IPS-NIHi7 (cell line): ENCODE measurements around the gene JAML.
A peak's percentile ranks its signal among the peaks of the same experiment; 100 is the strongest.
"Not testable (repeated sequence)": the region's sequence is repeated elsewhere in the genome, so short reads cannot be mapped to it uniquely, and the experiment has no call there.

ENCODE experiments used
- DNase-seq: peaks from one replicate; pipeline ENCODE4 v3.0.0; 2012; ENCODE audit warnings: mixed read lengths; ENCODE audit errors: extremely low spot score

JAML gene

GRCh38 chr11:118193910-118194566 lies 30.8 kb downstream of the JAML start:
- no peak for DNase-seq

GRCh38 chr11:118192817-118193216 lies 32.0 kb downstream of the JAML start:
- DNase-seq = not testable (repeated sequence)

- not testable (repeated sequence) for DNase-seq
Measured at GRCh38 chr11:118190942-118191506, 33.8 kb downstream of the JAML start.

DNA sequence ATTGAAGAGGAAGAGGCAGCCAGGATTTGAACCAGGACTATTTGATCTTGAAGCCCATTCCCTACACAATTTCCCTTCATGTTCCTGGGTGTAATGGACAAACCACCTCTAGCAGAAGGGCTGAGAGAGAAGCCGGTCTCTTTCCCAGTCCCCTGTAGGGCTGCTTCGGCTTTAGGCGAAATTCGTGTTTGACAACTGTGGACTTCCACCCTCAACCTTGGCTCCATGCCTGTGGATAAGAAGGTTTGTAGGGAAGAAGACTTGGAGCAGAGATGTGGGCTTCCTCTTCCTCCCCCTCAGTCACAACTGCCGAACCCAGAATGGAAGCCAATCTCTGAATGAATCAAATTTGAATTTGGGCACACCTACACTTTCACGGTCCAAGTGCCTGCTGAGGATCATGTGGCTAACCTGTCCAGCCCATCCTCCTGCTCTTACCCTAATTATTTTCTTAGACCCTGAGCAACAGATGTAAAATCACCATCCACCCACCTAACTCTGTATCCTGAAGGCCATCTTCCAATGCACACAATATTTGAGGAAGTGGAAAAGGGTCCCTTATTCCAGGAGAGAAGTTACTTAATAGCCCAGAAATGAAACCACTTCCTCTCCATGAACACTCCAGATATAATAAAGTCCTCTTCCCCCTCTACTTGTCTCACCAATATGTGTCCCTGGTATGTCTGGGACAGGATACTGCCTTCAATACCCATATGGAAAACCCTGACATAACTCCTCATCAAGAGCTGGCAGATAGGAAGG lies 38.3 kb downstream of the JAML start:
- no peak for DNase-seq

GRCh38 chr11:118184784-118185579 lies 39.8 kb downstream of the JAML start:
- DNase-seq = no peak

DNA sequence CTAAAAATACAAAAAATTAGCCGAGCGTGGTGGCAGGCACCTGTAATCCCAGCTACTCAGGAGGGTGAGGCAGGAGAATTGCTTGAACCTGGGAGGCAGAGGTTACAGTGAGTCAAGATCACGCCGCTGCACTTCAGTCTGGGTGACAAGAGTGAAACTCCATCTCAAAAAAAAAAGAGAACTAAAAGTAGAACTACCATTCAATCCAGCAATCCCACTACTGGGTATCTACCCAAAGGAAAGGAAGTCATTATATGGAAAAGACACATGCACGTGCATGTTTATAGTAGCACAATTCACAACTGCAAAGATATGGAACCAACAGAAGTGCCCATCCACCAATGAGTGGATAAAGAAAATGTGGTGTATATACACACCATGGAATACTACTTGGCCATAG lies 41.1 kb downstream of the JAML start:
- DNase-seq = not testable (repeated sequence)

DNA sequence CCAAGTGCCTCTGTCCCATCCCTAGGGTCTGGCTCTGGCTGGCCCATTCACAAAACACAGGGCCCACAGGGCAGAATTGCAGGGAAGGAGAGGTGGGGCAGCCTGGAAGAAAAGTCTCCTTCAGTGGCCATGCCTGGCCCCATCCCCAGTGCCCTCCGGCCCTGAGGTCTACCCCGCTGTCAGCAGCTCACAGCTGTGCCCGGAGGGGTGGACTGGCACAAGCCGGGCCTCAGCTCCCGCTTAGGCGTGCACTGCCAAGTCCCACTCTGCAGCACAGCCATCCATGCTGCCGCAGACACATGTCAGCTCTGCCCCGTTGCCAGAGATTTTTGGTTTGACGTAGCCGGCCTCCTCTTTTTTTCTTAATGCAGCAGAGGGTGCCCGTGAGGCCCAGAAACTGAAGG lies 44.5 kb downstream of the JAML start:
- peak; percentile 79 for DNase-seq

DNA sequence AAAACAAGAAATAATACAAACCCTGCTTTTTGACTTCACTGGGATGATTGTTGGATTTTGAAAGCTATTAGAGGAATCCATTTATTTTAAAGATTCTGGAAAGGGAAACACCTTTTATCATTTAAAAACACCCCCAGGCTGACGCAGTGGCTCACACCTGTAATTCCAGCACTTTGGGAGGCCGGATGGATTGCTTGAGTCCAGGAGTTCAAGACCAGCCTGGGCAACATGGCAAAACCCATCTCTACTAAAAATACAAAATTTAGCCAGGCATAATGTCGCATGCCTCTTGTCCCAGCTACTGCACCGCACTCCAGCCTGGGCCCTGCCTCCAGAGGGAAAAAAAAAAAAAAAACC lies 48.1 kb downstream of the JAML start:
- DNase-seq = no peak

- no peak for DNase-seq
Measured at GRCh38 chr11:118175993-118176777, 48.6 kb downstream of the JAML start, which contains the start of gene SCN2B. Gene SCN2B, minus strand, starts transcription at chr11:118176639. Its CDS starts 208 bp downstream, at chr11:118176431.

GRCh38 chr11:118175031-118175992 lies 49.5 kb downstream of the JAML start:
- DNase-seq = no peak

- DNase-seq = no peak
Measured at GRCh38 chr11:118174006-118174567, 50.7 kb downstream of the JAML start.

GRCh38 chr11:118172356-118172755 lies 52.5 kb downstream of the JAML start:
- DNase-seq = no peak

DNA sequence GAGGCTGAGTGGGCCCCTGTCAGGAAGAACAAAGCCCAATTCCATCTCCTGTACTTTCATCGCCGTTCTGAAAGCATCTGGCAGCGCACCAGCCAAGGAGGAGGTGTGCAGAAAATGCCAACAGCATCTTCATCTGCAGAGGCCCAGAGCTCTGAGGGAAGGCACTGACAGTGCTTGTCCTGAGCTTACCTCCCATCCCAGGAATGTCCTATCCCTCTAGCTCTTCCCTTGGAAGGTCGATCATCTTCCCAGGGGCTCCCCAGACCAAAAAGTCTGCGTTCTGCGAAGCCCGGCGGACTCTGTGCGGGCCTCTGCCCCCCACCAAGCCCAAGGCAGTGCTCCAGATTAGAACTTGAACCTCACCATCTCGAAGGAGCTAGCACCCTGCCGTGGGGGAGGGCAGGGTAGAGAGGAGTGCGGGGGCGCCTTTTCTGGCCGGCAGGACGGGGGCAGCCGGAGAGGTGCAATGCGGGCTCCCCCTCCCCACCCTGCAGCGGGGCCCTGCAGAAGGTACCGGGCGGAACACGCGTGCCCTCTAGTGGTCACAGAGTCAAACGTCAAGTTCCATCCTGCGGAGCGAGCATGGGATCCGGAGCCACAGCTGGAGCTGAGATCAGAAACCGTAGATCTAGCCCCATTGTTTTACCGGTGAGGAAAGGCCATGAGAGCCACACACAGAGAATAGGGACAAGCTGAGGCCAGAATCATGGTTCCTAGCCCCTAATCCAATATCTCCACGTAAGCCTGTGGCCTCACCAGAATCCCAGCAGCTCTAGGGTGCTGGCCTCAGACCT lies 53.3 kb downstream of the JAML start:
- peak; percentile 92 for DNase-seq

DNA sequence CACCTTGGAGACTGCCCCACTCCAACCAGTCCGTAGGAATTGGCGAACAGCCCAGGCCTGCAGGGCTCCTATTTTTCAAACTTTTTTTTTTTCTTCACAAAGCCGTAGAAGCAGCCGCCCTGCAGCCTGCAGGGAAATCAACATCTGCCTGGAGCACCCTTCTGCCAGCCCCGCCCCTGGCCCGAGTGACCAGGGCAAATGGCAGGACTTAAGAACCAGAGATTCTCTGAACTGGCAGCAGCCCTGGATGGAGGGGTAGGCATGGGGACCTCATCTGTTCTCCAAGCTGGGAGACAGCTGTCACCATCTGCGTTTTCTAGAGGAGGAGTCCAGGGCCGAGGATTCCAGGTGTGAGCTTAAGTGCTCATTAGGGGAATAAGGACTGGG lies 53.9 kb downstream of the JAML start:
- DNase-seq = no peak

- DNase-seq = no peak
Measured at GRCh38 chr11:118170231-118170630, 54.6 kb downstream of the JAML start.

DNA sequence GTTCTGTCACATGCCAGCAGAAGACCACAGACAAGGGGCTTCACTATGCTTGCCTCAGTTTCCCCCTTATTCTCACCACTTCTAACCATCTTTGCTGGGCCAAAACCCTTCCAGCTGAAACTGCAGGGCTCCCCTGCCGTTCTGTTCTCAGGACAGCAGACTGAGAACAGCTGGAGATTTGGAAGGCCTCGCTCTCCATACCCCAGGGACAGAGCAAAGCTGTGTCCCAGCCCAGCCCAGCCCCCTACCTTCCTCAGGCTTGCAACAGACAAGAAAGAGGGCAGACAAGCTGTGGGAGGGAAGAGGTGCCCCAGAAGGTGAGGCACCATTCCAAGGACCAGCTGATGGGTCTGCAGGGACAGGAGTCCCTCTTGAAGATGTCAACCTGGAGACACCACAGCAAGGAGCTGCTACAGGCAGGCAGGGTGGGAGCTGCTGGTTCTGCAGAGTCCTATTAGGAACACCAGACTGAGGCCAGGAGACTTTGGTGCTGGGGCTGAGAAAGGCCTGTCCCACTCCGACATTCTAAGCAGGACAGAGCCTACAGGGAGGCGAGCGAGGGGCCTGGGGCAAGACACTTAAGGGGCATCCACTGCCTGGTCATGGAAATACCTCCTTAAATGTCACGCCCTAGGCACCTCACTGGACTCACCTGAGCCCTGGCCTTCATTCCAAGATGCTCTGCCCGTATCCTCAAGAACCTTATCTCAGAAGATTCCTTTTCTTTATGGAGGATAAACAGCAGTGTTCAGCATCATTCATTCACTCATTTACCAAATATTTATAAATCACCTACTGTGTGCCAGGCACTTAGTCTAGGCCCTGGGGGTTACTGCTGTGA lies 55.3 kb downstream of the JAML start:
- no peak for DNase-seq

GRCh38 chr11:118168751-118169150 lies 56.1 kb downstream of the JAML start:
- DNase-seq = no peak

DNA sequence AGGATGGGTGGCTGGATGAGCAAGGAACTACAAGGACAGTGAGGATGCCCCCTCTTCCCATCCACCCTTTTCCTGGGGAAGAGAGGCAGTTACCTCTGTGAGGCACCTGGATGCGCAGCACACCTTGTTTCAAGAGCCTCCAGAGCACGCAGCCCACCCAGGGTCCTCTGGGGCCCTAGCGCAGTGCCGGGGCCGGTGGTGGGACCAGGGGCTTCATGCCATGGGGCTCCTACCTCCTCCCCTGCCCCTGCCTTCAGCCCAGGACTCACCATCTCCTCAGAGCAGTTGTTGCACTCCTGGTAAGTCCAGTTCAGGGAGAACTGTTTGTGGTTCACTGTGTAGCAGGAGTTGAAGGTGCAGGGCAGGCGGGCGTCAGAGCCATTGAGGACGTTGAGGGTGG lies 56.5 kb downstream of the JAML start:
- DNase-seq = no peak
